HEK293 (cell line): ENCODE results near the gene C2CD4C.

Experiments used
- BCL11A ChIP-seq: fragments of 450-650 bp; formaldehyde crosslinking; IDR thresholded peaks from 2 replicates; pipeline ENCODE4 v1.5.1; 2016; ENCODE audit warnings: low read depth, missing biosample characterization, missing genetic modification characterization
- CTCF ChIP-seq: fragments of 450-650 bp; formaldehyde crosslinking; IDR thresholded peaks from 2 replicates; pipeline ENCODE4 v1.5.1; 2016; ENCODE audit warnings: missing biosample characterization, missing genetic modification characterization
- GLI4 ChIP-seq: fragments of 450-650 bp; formaldehyde crosslinking; IDR thresholded peaks from 2 replicates; pipeline ENCODE4 v1.5.1; 2016; ENCODE audit warnings: missing biosample characterization, missing genetic modification characterization
- GLIS1 ChIP-seq: fragments of 450-650 bp; formaldehyde crosslinking; IDR thresholded peaks from 2 replicates; pipeline ENCODE4 v1.5.1; 2016; ENCODE audit warnings: missing biosample characterization, missing genetic modification characterization
- HOXD13 ChIP-seq: sonication (generic); formaldehyde crosslinking; IDR thresholded peaks from 2 replicates; pipeline ENCODE4 v1.8.0; 2022; ENCODE audit warnings: missing genetic modification reagents, borderline replicate concordance
- OVOL3 ChIP-seq: fragments of 450-650 bp; formaldehyde crosslinking; IDR thresholded peaks from 2 replicates; pipeline ENCODE4 v1.5.1; 2016; ENCODE audit warnings: missing biosample characterization, missing genetic modification characterization
- PRDM1 ChIP-seq: fragments of 450-650 bp; formaldehyde crosslinking; IDR thresholded peaks from 2 replicates; pipeline ENCODE4; 2016; ENCODE audit warnings: missing biosample characterization, missing genetic modification characterization
- ZBTB17 ChIP-seq: fragments of 450-650 bp; formaldehyde crosslinking; IDR thresholded peaks from 2 replicates; pipeline ENCODE4 v1.5.1; 2016; ENCODE audit warnings: missing biosample characterization, missing genetic modification characterization
- ZBTB20 ChIP-seq: fragments of 450-650 bp; formaldehyde crosslinking; IDR thresholded peaks from 2 replicates; pipeline ENCODE4 v1.5.1; 2016; ENCODE audit warnings: missing biosample characterization, missing genetic modification characterization
- ZBTB6 ChIP-seq: fragments of 450-650 bp; formaldehyde crosslinking; IDR thresholded peaks from 2 replicates; pipeline ENCODE4 v1.5.1; 2017; ENCODE audit warnings: missing biosample characterization, missing genetic modification characterization
- ZFHX2 ChIP-seq: fragments of 450-650 bp; formaldehyde crosslinking; conservative IDR thresholded peaks from 2 replicates; pipeline ENCODE4 v1.5.1; 2016; ENCODE audit warnings: missing biosample characterization, missing genetic modification characterization
- ZIC2 ChIP-seq: fragments of 450-650 bp; formaldehyde crosslinking; IDR thresholded peaks from 2 replicates; pipeline ENCODE4 v1.5.1; 2016; ENCODE audit warnings: missing biosample characterization, missing genetic modification characterization
- ZNF138 ChIP-seq: fragments of 450-650 bp; formaldehyde crosslinking; IDR thresholded peaks from 2 replicates; pipeline ENCODE4 v1.5.1; 2016; ENCODE audit warnings: missing biosample characterization, missing genetic modification characterization, borderline replicate concordance
- ZNF175 ChIP-seq: fragments of 450-650 bp; formaldehyde crosslinking; IDR thresholded peaks from 2 replicates; pipeline ENCODE4 v1.5.1; 2016; ENCODE audit warnings: missing biosample characterization, missing genetic modification characterization
- ZNF335 ChIP-seq: fragments of 450-650 bp; formaldehyde crosslinking; conservative IDR thresholded peaks from 2 replicates; pipeline ENCODE4 v1.5.1; 2016; ENCODE audit warnings: missing biosample characterization, missing genetic modification characterization
- ZNF404 ChIP-seq: fragments of 450-650 bp; formaldehyde crosslinking; IDR thresholded peaks from 2 replicates; pipeline ENCODE4 v1.5.1; 2017; ENCODE audit warnings: missing biosample characterization, missing genetic modification characterization
- ZNF433 ChIP-seq: fragments of 450-650 bp; formaldehyde crosslinking; IDR thresholded peaks from 2 replicates; pipeline ENCODE4 v1.5.1; 2016; ENCODE audit warnings: missing biosample characterization, missing genetic modification characterization, low read depth
- ZNF518A ChIP-seq: fragments of 450-650 bp; formaldehyde crosslinking; conservative IDR thresholded peaks from 2 replicates; pipeline ENCODE4 v1.5.1; 2016; ENCODE audit warnings: low read depth, missing biosample characterization, missing genetic modification characterization
- ZNF548 ChIP-seq: fragments of 450-650 bp; formaldehyde crosslinking; IDR thresholded peaks from 2 replicates; pipeline ENCODE4 v1.5.1; 2016; ENCODE audit warnings: missing biosample characterization, missing genetic modification characterization
- ZNF658 ChIP-seq: fragments of 450-650 bp; formaldehyde crosslinking; IDR thresholded peaks from 2 replicates; pipeline ENCODE4; 2016; ENCODE audit warnings: missing biosample characterization, missing genetic modification characterization
- ZNF704 ChIP-seq: fragments of 450-650 bp; formaldehyde crosslinking; IDR thresholded peaks from 2 replicates; pipeline ENCODE4 v1.5.1; 2016; ENCODE audit warnings: missing biosample characterization, missing genetic modification characterization
- ZNF768 ChIP-seq: fragments of 450-650 bp; formaldehyde crosslinking; IDR thresholded peaks from 2 replicates; pipeline ENCODE4 v1.5.1; 2018; ENCODE audit warnings: missing biosample characterization, mild to moderate bottlenecking, missing genetic modification characterization
- ZNF791 ChIP-seq: fragments of 450-650 bp; formaldehyde crosslinking; IDR thresholded peaks from 2 replicates; pipeline ENCODE4 v1.5.1; 2016; ENCODE audit warnings: missing biosample characterization, missing genetic modification characterization
- ZSCAN5A ChIP-seq: fragments of 450-650 bp; formaldehyde crosslinking; IDR thresholded peaks from 2 replicates; pipeline ENCODE4 v1.5.1; 2016; ENCODE audit warnings: missing biosample characterization, missing genetic modification characterization
- TF ChIP-seq, protein P1 (sequence below): fragments of 450-650 bp; formaldehyde crosslinking; IDR thresholded peaks from 2 replicates; pipeline ENCODE4 v1.5.1; 2016; ENCODE audit warnings: missing biosample characterization, missing genetic modification characterization, low read depth
- TF ChIP-seq, protein P2 (sequence below): fragments of 450-650 bp; formaldehyde crosslinking; IDR thresholded peaks from 2 replicates; pipeline ENCODE4 v1.5.1; 2017; ENCODE audit warnings: missing biosample characterization, missing genetic modification characterization

C2CD4C gene

GRCh38 chr19:408902-409515 lies at the start of gene C2CD4C (continued):
- TF ChIP-seq ZNF518A (no peak), ZNF658 (tag by site-specific recombination) (no peak), BCL11A (no peak), ZNF768 (tag by site-specific recombination) (no peak), ZNF404 (tag by site-specific recombination) (no peak), ZNF704 (tag by site-specific recombination) (no peak), ZBTB6 (tag by site-specific recombination) (no peak), CTCF (tag by site-specific recombination) (no peak), HOXD13 (CRISPR knock-in tag) (no peak), GLI4 (tag by site-specific recombination) (no peak), ZSCAN5A (no peak), ZNF175 (no peak), ZIC2 (tag by site-specific recombination) (peak; percentile 70; the same call in 1 of the 2 replicates), PRDM1 (tag by site-specific recombination) (no peak), ZNF791 (tag by site-specific recombination) (no peak), ZBTB17 (no peak), ZNF335 (tag by site-specific recombination) (peak; percentile 73), ZNF138 (no peak), GLIS1 (tag by site-specific recombination) (peak; percentile 61; the same call in 1 of the 2 replicates), ZBTB20 (tag by site-specific recombination) (peak; percentile 69), OVOL3 (tag by site-specific recombination) (no peak), ZNF433 (tag by site-specific recombination) (no peak), ZNF548 (tag by site-specific recombination) (no peak), ZFHX2 (tag by site-specific recombination) (peak; percentile 92)
- TF ChIP-seq, protein P1, sequence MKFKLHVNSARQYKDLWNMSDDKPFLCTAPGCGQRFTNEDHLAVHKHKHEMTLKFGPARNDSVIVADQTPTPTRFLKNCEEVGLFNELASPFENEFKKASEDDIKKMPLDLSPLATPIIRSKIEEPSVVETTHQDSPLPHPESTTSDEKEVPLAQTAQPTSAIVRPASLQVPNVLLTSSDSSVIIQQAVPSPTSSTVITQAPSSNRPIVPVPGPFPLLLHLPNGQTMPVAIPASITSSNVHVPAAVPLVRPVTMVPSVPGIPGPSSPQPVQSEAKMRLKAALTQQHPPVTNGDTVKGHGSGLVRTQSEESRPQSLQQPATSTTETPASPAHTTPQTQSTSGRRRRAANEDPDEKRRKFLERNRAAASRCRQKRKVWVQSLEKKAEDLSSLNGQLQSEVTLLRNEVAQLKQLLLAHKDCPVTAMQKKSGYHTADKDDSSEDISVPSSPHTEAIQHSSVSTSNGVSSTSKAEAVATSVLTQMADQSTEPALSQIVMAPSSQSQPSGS (tag by site-specific recombination) = no peak
- TF ChIP-seq, protein P2, sequence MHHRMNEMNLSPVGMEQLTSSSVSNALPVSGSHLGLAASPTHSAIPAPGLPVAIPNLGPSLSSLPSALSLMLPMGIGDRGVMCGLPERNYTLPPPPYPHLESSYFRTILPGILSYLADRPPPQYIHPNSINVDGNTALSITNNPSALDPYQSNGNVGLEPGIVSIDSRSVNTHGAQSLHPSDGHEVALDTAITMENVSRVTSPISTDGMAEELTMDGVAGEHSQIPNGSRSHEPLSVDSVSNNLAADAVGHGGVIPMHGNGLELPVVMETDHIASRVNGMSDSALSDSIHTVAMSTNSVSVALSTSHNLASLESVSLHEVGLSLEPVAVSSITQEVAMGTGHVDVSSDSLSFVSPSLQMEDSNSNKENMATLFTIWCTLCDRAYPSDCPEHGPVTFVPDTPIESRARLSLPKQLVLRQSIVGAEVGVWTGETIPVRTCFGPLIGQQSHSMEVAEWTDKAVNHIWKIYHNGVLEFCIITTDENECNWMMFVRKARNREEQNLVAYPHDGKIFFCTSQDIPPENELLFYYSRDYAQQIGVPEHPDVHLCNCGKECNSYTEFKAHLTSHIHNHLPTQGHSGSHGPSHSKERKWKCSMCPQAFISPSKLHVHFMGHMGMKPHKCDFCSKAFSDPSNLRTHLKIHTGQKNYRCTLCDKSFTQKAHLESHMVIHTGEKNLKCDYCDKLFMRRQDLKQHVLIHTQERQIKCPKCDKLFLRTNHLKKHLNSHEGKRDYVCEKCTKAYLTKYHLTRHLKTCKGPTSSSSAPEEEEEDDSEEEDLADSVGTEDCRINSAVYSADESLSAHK (tag by site-specific recombination) = no peak
